SH-SY5Y (cell line): ENCODE measurements around the gene DNAJC30.

Source experiments
- GATA2 ChIP-seq: IDR thresholded peaks from 2 replicates; pipeline ENCODE4 v1.6.1; 2011; ENCODE audit warnings: mild to moderate bottlenecking, low read depth, low read length
- GATA3 ChIP-seq: IDR thresholded peaks from 2 replicates; pipeline ENCODE4 v1.6.1; 2011; ENCODE audit warnings: low read depth, mild to moderate bottlenecking, low read length, moderate library complexity

DNA sequence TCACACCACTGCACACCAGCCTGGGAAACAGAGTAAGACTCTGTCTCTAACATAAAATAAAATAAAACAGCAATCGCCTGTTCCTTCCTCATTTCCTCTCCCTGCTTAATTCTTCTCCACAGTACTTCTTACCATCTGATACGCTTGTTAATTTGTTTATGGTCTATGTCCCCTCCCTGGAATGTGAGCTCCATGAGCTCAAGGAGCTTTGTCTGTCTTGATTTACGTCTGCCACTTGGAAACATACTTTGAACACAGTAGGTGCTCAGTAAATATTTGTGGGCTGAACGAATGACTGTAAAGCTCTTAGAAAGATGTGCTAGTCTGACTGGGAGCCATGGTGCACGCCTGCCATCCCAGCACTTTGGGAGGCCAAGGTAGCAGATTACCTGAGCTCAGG is 45.3 kb upstream of the DNAJC30 start:
- TF ChIP-seq GATA2 (no peak), GATA3 (no peak)
